HK-2 (cell line): ENCODE results near the gene GRAMD2A.
A peak's percentile ranks its signal among the peaks of the same experiment; 100 is the strongest.

Experiments used
- DNase-seq: peaks from one replicate; pipeline ENCODE4 v3.0.0-alpha.2; 2018; ENCODE audit not compliant: unreplicated experiment

GRAMD2A gene

DNA sequence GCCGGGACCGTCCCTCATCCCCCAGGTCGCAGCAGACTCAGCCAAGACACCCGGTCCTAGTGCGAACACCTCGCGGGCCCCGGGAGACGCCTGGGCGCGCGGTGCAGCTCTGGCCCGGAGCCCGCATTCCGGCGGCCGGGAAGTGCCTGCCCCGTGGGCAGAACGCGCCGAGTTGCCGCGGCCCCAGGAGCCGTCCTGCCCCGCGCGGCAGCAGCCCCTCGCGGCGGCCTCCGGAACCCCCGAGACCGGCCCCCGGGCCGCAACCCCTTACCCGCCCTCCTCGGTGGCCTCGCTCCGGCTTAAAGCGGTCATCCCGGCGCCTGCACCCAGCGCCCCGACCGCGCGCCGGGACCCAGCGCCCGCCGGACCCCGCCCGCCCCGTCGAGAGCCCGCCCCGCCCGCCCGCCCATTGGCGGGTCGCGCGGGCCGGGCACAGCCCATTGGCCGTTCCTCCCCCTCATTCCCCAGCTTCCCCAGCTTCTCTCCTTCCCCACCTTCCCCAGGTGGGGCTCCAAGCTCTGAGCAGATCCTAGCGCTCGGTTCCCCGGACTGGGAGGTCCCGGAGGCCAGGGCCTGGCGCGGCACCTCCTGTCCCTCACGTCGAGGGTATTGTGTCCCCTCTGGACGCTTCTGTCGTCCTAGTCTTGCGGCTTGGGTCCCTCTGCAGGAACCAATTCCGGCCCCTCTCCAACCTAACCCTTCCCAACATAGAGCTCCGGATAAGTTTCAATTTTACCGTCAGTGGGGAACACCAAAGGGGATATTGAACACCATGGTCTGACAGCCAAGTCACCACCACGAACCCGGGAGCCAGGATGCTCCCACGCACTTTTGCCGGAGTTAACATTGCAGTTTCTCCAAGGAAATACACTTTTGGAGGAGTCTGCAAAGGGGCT, at the start of gene GRAMD2A:
Gene GRAMD2A, minus strand, starts transcription at position 328 of the 896 bp plus-strand sequence.
- DNase-seq: peak; percentile 79

DNA sequence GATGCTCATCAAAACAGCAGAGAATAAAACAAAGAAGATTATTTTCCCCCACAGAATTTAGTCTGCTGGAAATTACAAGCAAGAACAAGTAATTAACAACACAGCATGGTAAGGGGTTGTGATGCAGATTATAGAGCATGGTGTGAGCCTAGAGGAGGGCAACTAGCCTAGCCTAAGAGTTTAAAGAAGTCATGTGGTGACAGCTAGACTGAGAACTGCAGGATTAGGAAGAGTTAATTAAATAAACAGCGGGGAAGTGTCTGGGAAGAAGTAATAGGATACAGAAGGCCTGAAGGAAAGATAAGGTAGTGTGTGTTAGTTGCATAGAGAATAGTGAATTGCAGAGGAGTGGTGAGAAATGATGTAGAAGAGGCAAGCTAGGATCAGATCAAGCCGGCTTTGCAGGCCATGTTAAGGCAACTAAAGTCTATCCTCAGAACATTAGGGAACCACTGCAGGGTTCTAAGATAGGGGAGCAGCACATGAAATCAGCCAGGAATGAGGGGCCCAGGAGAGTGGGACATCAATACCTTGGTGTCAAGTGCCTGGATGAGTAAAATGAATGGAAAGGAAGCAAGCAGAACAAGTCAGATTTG, 45.3 kb upstream of the GRAMD2A start:
- DNase-seq: no peak

DNA sequence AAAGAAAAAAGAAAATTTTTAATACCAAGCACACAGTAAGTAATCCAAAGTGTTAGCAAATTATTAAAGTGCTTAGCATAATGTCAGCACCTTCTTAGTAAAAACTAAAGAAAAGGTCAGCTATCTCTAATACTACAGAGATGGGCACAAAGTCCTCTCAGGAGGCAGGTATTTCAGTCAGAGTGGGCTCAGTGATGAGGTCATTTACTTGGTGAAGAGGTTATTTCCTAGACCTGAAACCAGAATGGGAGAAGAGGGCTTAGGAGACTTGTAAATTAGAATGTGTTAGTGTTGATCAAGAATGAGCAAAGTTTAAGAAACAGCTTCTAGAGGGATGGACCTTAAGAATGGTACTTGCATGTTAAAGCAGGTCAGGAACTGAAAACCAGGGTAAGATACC, 42.1 kb upstream of the GRAMD2A start:
- no peak for DNase-seq

DNA sequence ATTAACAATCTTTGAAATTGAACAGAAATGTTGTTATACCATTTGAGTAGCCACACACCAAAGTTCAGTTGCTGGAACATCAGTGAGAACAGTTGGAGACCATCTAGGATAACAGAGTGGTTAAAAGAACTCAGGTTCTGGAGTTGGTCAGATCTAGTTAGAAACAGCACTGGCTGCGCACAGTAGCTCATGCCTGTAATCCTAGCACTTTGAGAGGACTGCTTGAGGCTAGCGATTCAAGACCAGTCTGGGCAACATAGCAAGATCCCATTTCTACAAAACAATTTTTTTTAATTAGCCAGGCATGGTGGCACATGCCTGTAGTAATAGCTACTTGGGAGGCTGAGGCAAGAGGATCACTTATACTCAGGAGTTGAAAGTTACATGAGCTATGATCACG, 41.0 kb upstream of the GRAMD2A start:
- DNase-seq: no peak

DNA sequence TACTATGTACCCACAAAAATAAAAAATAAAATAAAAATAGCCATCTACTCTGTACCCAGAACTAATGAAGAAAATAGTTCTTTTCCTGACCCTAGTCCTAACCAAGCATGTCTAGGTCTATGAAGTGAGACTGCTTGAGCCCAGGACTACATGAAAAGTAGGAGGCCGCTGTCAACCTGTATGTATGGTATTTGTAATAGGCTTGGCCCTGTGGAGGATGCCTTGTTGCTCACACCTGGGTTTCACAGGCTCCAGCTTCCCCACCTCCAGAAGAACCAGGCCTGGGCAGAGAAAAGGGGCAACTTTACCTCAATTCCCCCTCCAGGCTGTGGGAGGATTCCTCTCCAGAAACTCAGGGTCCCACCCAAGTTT, 40.3 kb upstream of the GRAMD2A start:
- DNase-seq: no peak

DNA sequence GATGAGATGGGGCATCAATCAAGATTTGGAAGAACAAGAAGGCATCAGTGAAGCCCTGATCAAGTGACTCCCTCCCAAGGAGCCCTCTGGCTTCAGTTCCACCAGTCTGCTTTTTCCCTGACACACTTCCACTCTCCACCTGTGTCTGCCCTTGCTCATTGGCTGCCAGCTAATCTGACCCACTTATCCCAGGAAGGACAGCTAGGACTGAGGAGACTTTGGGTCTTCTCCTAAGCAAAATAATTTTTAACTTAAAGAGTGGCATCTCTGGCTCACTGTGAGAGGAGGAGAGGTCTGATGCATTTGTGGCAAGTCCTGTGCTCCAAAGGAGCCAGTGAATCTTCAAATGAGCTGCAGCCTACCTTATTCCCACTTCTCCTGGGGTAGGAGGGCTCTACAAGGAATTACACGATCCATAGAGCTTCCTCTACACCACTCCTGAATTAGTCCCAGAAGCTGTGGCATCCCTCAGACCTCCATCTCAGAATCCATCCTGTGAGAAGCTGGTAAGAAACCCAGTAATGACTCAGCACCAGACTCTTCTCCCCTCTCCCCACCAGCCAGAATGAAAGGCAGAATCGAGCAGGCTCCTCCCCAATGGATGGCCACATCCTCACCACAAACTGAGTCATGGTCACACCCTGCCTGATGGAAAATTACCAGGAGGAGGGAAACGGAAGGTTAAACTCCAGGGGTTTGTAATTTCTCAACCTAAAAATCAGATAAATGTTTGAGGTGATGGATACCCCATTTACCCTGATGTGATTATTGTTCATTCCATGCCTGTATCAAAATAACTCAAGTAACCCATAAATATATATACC, 39.7 kb upstream of the GRAMD2A start:
- peak; percentile 80 for DNase-seq

DNA sequence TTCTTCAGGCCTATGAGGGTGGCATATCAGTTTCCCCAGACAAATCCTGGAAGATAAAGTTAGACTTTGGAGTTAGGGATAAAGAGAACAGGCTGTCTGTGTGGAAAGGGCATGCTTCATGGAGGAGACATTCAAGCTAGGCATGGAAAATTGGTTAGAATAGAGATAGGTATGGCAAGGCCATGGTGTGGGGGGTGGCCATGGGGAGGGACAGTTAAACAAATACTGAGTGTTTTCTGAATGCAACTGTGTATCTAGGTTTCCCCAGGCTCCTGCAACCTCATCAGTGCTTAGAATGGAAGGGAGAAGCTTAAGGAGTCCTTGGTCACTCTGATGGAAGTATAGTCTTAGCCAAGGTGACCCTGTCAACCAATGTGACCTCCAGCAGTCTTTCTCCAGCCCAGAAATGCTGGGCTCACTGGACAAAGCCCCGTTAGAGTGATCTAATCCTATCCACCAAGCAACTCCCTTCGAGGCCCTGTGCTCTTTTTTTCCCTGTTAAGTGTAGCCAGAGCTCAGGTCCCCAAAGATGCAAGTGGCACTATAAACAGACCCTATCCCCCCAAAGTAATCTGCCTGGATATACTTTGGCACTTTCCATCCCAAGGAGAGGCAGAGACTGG, 38.9 kb upstream of the GRAMD2A start:
- no peak for DNase-seq

DNA sequence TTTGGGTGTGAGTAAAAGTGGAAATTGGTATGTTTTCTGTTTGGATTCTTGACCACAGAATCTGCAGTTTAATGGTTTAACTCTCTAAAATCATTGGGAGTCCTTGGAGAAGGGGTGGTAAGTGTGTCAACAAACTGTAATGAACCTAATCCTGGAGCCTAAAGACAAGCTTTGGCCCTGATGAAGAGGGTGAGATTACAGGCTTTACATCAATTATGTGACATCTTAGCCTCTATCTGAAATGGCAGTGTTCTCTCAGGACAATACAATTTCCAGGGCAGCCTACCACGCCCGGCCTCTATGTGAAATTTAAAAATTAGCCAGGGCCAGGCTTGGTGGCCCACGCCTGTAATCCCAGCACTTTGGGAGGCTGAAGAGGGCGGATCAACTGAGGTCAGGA, 37.7 kb upstream of the GRAMD2A start:
- DNase-seq: no peak

DNA sequence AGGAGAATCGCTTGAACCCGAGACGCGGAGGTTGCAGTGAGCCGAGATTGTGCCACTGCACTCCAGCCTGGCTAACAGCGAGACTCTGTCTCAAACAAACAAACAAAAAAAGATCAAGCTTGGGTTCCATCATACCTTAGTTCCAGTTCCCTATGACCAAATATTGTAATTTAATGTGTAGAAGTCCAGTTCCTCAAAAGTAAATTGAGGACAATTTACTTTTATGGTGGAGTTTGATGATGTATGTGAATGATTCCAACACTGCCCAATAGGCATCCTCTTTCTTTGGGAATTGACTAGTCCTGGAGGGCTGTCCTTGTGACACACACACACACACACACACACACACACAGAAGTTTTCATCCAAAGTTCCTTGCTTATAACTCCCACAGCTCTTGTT, 36.2 kb upstream of the GRAMD2A start:
- DNase-seq: no peak

DNA sequence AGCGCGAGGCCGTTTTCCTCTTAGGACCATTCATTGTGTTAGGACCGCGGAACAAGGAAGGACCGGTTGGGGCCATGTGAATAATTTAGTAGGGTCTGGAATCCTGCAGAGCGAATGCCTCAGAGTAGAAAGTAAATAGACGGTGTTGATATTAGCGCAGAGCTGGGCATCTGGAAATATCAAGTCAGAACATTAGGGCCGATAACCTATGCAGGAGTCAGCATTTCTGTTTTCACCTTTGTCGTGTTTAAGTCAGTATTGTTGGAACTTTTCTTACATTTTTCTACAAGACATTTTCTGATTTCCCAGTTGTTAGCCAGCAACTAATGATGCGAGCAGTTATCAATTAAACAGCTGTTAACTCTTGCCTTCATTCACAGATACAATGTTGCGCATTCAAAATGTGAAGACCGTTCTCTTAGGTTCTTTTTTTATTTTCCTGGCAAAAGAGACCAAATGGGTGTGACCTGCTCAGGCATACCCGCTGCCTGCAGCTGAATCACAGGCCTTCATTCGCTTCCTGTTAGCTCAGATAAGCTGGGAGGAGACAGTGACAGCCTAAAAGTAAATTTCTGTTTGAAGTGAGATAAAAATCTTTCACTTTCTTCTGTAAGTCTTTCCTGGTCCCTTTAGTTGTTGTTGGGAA, 34.4 kb upstream of the GRAMD2A start:
- DNase-seq: no peak

DNA sequence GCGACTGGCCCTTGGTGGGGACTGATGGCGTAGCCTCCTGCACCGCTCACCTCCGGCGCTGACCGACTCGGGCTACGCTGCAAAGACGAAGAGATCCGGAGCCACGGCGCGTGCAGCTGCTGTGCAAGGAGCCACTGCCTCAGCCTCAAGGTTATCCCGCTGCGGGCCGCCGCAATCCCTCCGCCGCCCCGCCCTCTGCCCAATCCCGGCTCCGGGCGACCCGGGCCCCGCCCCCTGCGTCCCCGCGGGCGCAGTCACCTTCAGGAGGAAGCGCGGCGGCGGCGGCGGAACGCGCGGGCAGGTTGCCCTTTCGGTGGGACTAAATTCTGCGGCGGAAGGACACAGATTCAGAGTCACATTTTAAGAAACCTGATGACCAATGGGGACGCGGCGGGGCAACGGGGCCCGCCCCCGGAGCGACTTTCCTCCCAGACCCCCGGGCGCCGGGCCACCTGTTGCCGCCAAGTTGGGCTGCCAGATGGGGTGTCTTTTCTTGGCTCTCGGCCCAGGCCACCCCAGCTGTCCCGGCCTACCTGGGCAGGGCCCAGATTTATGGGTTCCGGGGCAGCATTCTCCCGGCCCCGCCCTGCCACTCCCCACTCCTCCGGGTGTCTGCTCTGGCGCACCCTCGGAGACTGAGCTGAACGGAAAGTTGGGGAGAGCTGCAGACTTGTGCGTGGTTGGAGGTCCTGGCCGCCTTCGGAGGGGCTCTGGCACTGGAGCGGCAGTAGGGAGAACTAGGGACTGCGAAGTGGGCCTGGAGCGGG, 33.7 kb upstream of the GRAMD2A start, which contains the start of gene PKM:
Gene PKM, minus strand, starts transcription at position 125 of the 767 bp plus-strand sequence. CDS start 12,093 bp downstream, outside the sequence.
- peak; percentile 95 for DNase-seq

DNA sequence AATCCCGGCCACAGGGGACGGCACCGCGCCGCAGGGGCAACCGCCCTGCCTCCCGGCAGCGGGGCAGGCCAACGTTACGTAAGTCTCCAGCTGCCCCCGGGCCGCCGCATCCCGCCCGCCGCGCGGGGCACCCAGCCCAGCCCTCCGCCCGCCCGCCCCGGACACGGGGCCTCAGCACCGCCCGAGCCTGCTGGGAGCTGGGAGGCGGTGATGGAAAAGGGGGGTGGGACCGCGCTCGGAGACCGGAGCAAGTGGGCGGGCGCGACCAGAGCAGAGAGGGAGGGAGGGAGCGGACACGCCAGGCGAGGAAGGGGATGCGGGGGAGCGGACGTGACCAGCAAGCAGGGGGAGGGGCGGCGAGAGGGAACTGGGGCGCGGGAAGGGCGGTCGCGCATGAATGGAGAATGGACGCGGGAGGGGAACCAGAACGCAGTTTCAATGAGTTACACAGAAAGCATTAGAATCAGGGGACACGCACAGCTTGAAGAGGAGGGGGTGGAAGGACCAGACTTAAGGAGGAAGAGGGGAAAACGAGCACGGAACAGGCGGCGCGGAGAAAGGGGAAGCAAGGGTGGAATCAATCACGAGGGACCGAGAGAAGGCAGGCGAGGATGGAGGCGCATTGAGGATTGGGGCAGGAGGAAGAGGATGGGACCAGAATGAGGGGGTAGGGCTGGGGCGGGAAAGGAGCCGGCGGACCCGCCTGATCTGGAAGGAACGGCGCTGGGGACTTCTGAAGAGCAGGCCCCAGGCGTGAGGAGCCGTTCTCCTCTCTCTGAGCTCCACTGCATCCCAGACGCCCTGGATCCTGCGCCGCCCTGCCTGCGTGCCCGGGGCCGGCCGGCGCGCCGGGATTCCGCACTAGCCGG, 32.8 kb upstream of the GRAMD2A start:
- peak; percentile 90 for DNase-seq

DNA sequence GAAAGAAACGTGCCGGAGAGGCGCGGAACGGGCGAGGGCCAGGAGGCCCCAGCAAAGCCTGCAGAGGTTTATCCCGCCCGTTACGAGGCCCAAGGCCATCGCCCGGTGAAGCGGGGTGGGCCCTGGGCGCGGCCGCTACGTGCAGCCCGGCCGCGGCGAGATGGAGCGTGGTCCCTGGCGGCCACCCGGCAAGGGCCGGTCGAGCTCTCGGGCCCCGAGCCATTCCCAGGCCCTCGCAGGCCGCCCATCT, 32.3 kb upstream of the GRAMD2A start:
- no peak for DNase-seq

DNA sequence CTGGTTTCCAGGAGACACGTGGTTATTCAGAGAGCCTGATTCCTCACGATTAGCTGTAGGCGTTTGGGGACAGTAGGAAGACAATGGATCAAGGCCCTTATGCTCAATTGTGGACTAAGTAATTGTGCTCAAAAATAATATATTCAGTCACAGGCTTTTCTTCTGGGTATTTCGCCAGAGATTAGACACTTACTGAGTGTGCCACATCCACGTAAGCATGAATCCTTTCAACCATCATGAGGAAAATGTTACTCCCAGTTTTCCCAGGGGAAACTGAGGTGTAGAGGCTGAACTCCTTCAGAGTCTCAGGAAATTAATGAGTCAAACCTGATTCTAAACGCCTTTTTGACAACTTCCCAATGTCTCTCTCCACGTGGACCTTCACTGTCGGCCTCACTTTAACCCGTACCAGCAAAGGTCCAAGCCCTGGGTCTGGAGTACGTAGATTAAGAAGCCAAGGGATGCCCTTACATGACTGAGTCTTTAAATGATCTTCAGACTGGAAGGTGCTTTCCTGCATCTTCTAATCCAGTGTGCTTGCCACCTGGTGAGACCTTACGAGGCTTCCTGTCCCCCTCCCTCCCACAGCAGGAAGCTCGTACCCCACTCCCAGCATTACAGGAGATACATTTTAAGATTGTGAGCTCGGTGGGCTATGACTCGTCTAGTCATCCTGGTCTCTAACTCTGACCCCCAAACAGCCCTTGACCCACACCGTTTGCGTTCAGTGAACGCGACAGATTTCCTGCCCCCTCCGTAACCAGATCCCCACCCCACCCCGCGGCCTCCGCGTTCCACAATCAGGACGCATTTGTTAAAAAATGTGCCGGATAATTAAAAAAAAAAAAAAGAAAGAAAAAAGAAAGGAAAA, 31.7 kb upstream of the GRAMD2A start:
- DNase-seq: no peak

DNA sequence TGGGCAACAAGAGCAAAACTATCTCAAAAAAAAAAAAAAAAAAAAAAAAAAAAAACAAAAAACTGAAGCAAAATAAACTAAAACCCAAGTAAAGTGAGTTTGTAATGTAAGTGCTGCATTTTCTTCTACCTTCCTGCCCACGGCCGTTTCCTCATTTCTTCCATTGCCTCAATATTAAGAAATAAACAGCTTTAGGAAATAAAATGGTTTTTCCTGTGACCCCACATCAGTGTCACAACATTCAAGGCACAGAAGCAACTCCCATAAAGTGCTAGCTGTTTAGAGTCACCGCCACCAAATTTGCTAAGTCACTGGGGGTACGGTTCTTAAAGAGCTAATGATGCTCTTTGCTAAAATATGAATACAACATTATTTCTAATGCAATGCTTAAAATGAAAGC, 30.1 kb upstream of the GRAMD2A start:
- DNase-seq: no peak

DNA sequence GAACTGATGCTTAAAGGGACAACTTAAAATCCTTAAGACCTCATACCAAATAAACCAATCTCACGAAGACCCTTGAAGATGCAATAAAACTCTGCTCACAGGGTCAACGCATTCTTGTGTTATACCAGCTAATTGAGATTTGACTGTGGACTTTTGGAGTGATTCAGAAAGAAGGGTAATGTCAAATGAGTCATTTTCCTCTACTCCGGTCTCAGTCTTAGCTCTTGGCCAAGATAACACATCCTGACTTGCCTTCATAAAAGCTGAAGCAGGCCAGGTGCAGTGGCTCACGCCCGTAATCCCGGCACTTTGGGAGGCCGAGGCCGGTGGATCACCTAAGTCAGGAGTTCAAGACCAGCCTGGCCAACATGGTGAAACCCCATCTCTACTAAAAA, 29.6 kb upstream of the GRAMD2A start:
- peak; percentile 53 for DNase-seq

DNA sequence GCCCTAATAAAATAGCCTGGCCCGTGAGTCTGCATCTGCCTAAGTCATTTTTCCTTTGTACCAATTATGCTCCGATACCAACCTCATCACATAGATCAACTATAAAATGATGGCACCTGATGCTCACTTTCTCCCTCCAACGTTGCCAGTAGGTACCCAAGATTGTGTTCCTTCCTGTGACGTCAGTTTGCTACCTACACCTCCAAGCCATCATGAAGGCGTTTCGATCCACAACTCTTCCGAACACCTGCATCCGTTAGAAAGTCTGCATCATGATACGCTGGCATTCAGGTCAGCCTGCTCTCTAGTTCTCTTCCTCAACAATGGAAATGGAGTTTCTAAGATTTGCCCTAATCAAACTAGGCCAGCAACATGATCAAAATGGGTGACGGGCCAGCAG, 25.7 kb upstream of the GRAMD2A start:
- no peak for DNase-seq

DNA sequence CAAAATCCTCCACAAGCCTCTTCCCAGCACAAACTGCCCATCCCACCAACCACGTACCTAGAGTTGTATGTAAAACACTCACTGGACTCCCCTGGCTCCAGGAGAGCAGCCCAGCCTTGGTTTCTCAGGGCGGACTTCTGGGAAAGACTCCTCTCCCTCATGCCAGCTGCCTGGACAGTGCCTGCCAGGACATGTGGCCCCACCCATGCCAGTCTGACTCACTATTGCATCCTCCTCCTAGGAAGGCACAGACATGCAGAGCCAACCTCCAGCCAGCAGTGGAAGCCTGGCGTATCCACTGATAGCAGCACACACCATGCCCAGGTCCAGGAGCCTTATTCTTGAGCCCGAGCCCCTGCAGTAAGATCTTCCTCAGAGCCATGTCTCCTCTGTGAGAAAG, 24.8 kb upstream of the GRAMD2A start:
- DNase-seq: no peak

DNA sequence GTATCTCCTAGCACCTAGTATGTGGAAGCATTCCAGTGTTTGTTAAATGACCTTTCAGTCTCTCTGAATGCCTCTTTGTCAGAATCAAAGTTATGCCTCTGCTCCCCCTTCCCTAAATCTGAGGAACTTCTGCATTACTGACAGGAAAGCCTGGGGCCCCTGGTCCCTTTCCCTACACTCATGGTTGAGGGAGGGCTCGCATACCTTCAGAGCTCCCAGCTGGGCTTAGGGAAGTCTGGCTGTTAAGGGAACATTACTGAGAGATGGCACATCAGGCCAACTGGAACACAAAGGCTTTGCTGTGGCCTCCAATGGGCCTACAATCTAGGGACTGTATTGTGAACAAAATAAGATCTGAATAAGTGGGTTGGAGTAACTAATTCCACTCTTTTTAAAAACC, 23.1 kb upstream of the GRAMD2A start:
- no peak for DNase-seq
